ENCODE measurements around the gene POMGNT1. TPM values are rescaled to one million over a fixed set of nuclear protein-coding genes. Genes with fewer than 3 reads are reported as not detected.

The POMGNT1 gene
- total and polyA plus RNA-seq, 5 donors from 2014 or later = 28.9 to 35.8 (median 32.5) TPM

GRCh38 chr1:46180082-46180616 is 18.1 kb downstream of the POMGNT1 start:
- DNase-seq (peak in 1 of 3 donors; percentile 20), ATAC-seq (ENCODE audit: low read depth in 2 of 2) (no peak)
- H3K27ac ChIP-seq (ENCODE audit: insufficient read depth, low read length, poor library complexity, severe bottlenecking) = no peak overlapping the region
- no peaks in the 10 kb centered on the region for H3K27me3 Mint-ChIP-seq
- no peak overlapping the region for H3K4me3 Mint-ChIP-seq
- peaks cover 9% of the 10 kb centered on the region for H3K4me1 ChIP-seq (ENCODE audit: control insufficient read depth, insufficient read depth, low read length, poor library complexity, severe bottlenecking)
- H3K9me3 Mint-ChIP-seq = no peaks in the 10 kb centered on the region
- H3K27ac Mint-ChIP-seq = no peak overlapping the region
- no peaks in the 10 kb centered on the region for H3K9me3 ChIP-seq (ENCODE audit: control insufficient read depth in 2 of 2, low read length in 2 of 2)
- no peaks in the 10 kb centered on the region for H3K36me3 ChIP-seq (ENCODE audit: control insufficient read depth, insufficient read depth, low read length)
- no peak overlapping the region for H3K4me3 ChIP-seq (ENCODE audit: low read depth, low read length)
- no peaks in the 10 kb centered on the region for H3K27me3 ChIP-seq (ENCODE audit: control insufficient read depth, insufficient read depth, low read length)
- H3K36me3 Mint-ChIP-seq = no peaks in the 10 kb centered on the region
- peaks cover 0 to 11% (median 2%) of the 10 kb centered on the region in 4 donors for H3K4me1 Mint-ChIP-seq

GRCh38 chr1:46179138-46180081 is 18.8 kb downstream of the POMGNT1 start:
- no peaks in the 10 kb centered on the region for H3K9me3 ChIP-seq (ENCODE audit: control insufficient read depth in 2 of 2, low read length in 2 of 2)
- ATAC-seq (ENCODE audit: low read depth in 2 of 2) = peak; percentile 71 to 77
- Mint-ChIP-seq H3K4me1 (peaks cover 0 to 4% (median 0%) of the 10 kb centered on the region in 4 donors), H3K36me3 (no peaks in the 10 kb centered on the region), H3K27me3 (no peaks in the 10 kb centered on the region), H3K27ac (no peak overlapping the region), H3K9me3 (no peaks in the 10 kb centered on the region), H3K4me3 (no peak overlapping the region)
- no peaks in the 10 kb centered on the region for H3K27me3 ChIP-seq (ENCODE audit: control insufficient read depth, insufficient read depth, low read length)
- no peak overlapping the region for H3K4me3 ChIP-seq (ENCODE audit: low read depth, low read length)
- H3K4me1 ChIP-seq (ENCODE audit: control insufficient read depth, insufficient read depth, low read length, poor library complexity, severe bottlenecking) = peaks cover 6% of the 10 kb centered on the region
- no peak overlapping the region for H3K27ac ChIP-seq (ENCODE audit: insufficient read depth, low read length, poor library complexity, severe bottlenecking)
- peak; percentile 51 to 70 (median 65) for DNase-seq
- no peaks in the 10 kb centered on the region for H3K36me3 ChIP-seq (ENCODE audit: control insufficient read depth, insufficient read depth, low read length)

- Histone ChIP-seq H3K27me3 (ENCODE audit: control insufficient read depth, insufficient read depth, low read length) (no peaks in the 10 kb centered on the region), H3K4me1 (ENCODE audit: control insufficient read depth, insufficient read depth, low read length, poor library complexity, severe bottlenecking) (peaks cover 6% of the 10 kb centered on the region), H3K4me3 (ENCODE audit: low read depth, low read length) (no peak within 1 kb of the TSS), H3K9me3 (ENCODE audit: control insufficient read depth in 2 of 2, low read length in 2 of 2) (no peaks in the 10 kb centered on the region), H3K27ac (ENCODE audit: insufficient read depth, low read length, poor library complexity, severe bottlenecking) (no peak within 1 kb of the TSS), H3K36me3 (ENCODE audit: control insufficient read depth, insufficient read depth, low read length) (no peaks in the 10 kb centered on the region)
- Mint-ChIP-seq H3K9me3 (peaks cover 0 to 1% (median 0%) of the 10 kb centered on the region in 7 donors), H3K4me1 (no peaks in the 10 kb centered on the region), H3K4me3 (no peak within 1 kb of the TSS), H3K36me3 (no peaks in the 10 kb centered on the region), H3K27ac (peak within 1 kb of the TSS in 1 of 3 donors; percentile 48), H3K27me3 (peaks cover 4% of the 10 kb centered on the region)
- no peak for ATAC-seq (ENCODE audit: low read depth in 2 of 2)
- no peak for DNase-seq
Observed at GRCh38 chr1:46176211-46176865, 21.9 kb downstream of the POMGNT1 start, which contains the start of gene P3R3URF. TSS of gene P3R3URF (minus strand) at chr1:46176488. CDS start at chr1:46176471, 17 bp downstream.

GRCh38 chr1:46175243-46175642 is 23.0 kb downstream of the POMGNT1 start:
- no peaks in the 10 kb centered on the region for H3K4me1 Mint-ChIP-seq
- Histone ChIP-seq H3K36me3 (ENCODE audit: control insufficient read depth, insufficient read depth, low read length) (no peaks in the 10 kb centered on the region), H3K4me3 (ENCODE audit: low read depth, low read length) (no peak overlapping the region), H3K9me3 (ENCODE audit: control insufficient read depth in 2 of 2, low read length in 2 of 2) (no peaks in the 10 kb centered on the region), H3K27ac (ENCODE audit: insufficient read depth, low read length, poor library complexity, severe bottlenecking) (no peak overlapping the region), H3K4me1 (ENCODE audit: control insufficient read depth, insufficient read depth, low read length, poor library complexity, severe bottlenecking) (peaks cover 6% of the 10 kb centered on the region), H3K27me3 (ENCODE audit: control insufficient read depth, insufficient read depth, low read length) (no peaks in the 10 kb centered on the region)
- DNase-seq = no peak
- H3K36me3 Mint-ChIP-seq = no peaks in the 10 kb centered on the region
- no peak overlapping the region for H3K27ac Mint-ChIP-seq
- H3K9me3 Mint-ChIP-seq = peaks cover 0 to 1% (median 0%) of the 10 kb centered on the region in 7 donors
- peaks cover 8% of the 10 kb centered on the region for H3K27me3 Mint-ChIP-seq
- no peak for ATAC-seq (ENCODE audit: low read depth in 2 of 2)
- no peak overlapping the region for H3K4me3 Mint-ChIP-seq

- no peaks in the 10 kb centered on the region for H3K9me3 ChIP-seq (ENCODE audit: control insufficient read depth in 2 of 2, low read length in 2 of 2)
- H3K27ac ChIP-seq (ENCODE audit: insufficient read depth, low read length, poor library complexity, severe bottlenecking) = no peak within 1 kb of the TSS
- peaks cover 4% of the 10 kb centered on the region for H3K4me1 ChIP-seq (ENCODE audit: control insufficient read depth, insufficient read depth, low read length, poor library complexity, severe bottlenecking)
- H3K36me3 Mint-ChIP-seq = no peaks in the 10 kb centered on the region
- H3K4me1 Mint-ChIP-seq = no peaks in the 10 kb centered on the region
- DNase-seq (no peak), ATAC-seq (ENCODE audit: low read depth in 2 of 2) (no peak)
- no peaks in the 10 kb centered on the region for H3K27me3 ChIP-seq (ENCODE audit: control insufficient read depth, insufficient read depth, low read length)
- H3K4me3 ChIP-seq (ENCODE audit: low read depth, low read length) = no peak within 1 kb of the TSS
- H3K27ac Mint-ChIP-seq = no peak within 1 kb of the TSS
- peaks cover 9% of the 10 kb centered on the region for H3K27me3 Mint-ChIP-seq
- peaks cover 0 to 1% (median 0%) of the 10 kb centered on the region in 7 donors for H3K9me3 Mint-ChIP-seq
- no peaks in the 10 kb centered on the region for H3K36me3 ChIP-seq (ENCODE audit: control insufficient read depth, insufficient read depth, low read length)
- H3K4me3 Mint-ChIP-seq = no peak within 1 kb of the TSS
Observed at GRCh38 chr1:46174448-46175231, 23.6 kb downstream of the POMGNT1 start, which contains the start of gene TSPAN1. TSS of gene TSPAN1 (plus strand) at chr1:46175087. CDS start at chr1:46181108, 6,021 bp downstream.

GRCh38 chr1:46173361-46173856 is 24.8 kb downstream of the POMGNT1 start:
- Histone ChIP-seq H3K4me3 (ENCODE audit: low read depth, low read length) (no peak overlapping the region), H3K27ac (ENCODE audit: insufficient read depth, low read length, poor library complexity, severe bottlenecking) (no peak overlapping the region), H3K36me3 (ENCODE audit: control insufficient read depth, insufficient read depth, low read length) (no peaks in the 10 kb centered on the region), H3K27me3 (ENCODE audit: control insufficient read depth, insufficient read depth, low read length) (no peaks in the 10 kb centered on the region), H3K4me1 (ENCODE audit: control insufficient read depth, insufficient read depth, low read length, poor library complexity, severe bottlenecking) (no peaks in the 10 kb centered on the region), H3K9me3 (ENCODE audit: control insufficient read depth in 2 of 2, low read length in 2 of 2) (no peaks in the 10 kb centered on the region)
- H3K9me3 Mint-ChIP-seq = peaks cover 0 to 1% (median 0%) of the 10 kb centered on the region in 7 donors
- H3K36me3 Mint-ChIP-seq = no peaks in the 10 kb centered on the region
- H3K27me3 Mint-ChIP-seq = peaks cover 9% of the 10 kb centered on the region
- H3K4me3 Mint-ChIP-seq = no peak overlapping the region
- ATAC-seq (ENCODE audit: low read depth in 2 of 2) (no peak), DNase-seq (no peak)
- no peak overlapping the region for H3K27ac Mint-ChIP-seq
- no peaks in the 10 kb centered on the region for H3K4me1 Mint-ChIP-seq

- no peak for DNase-seq
- H3K9me3 ChIP-seq (ENCODE audit: control insufficient read depth in 2 of 2, low read length in 2 of 2) = no peaks in the 10 kb centered on the region
- Mint-ChIP-seq H3K4me3 (no peak overlapping the region), H3K27ac (no peak overlapping the region), H3K36me3 (no peaks in the 10 kb centered on the region), H3K9me3 (peaks cover 0 to 1% (median 0%) of the 10 kb centered on the region in 7 donors), H3K27me3 (peaks cover 9% of the 10 kb centered on the region), H3K4me1 (peaks cover 0 to 6% (median 2%) of the 10 kb centered on the region in 4 donors)
- no peak for ATAC-seq (ENCODE audit: low read depth in 2 of 2)
- H3K36me3 ChIP-seq (ENCODE audit: control insufficient read depth, insufficient read depth, low read length) = no peaks in the 10 kb centered on the region
- H3K4me1 ChIP-seq (ENCODE audit: control insufficient read depth, insufficient read depth, low read length, poor library complexity, severe bottlenecking) = no peaks in the 10 kb centered on the region
- H3K27ac ChIP-seq (ENCODE audit: insufficient read depth, low read length, poor library complexity, severe bottlenecking) = no peak overlapping the region
- no peak overlapping the region for H3K4me3 ChIP-seq (ENCODE audit: low read depth, low read length)
- H3K27me3 ChIP-seq (ENCODE audit: control insufficient read depth, insufficient read depth, low read length) = no peaks in the 10 kb centered on the region
Observed at GRCh38 chr1:46172321-46172720, 25.9 kb downstream of the POMGNT1 start.

Measured in CD4-positive, CD25-positive, alpha-beta regulatory T cell (primary cell).